GM19463 (cell line): ENCODE data around the gene HLA-DQA1.
"Not testable (repeated sequence)": the region's sequence is repeated elsewhere in the genome, so short reads cannot be mapped to it uniquely, and the experiment has no call there.

Experiments used
- ATAC-seq: cut with Tn5 transposase; IDR thresholded peaks from one replicate; pipeline ENCODE4 v1.9.1; 2021; ENCODE audit warnings: mild to moderate bottlenecking, moderate library complexity; ENCODE audit not compliant: unreplicated experiment

Gene HLA-DQA1

GRCh38 chr6:32621372-32621771, 15.8 kb upstream of the HLA-DQA1 start:
- no peak for ATAC-seq

- ATAC-seq: peak; percentile 74
Measured at GRCh38 chr6:32622545-32623401, 14.4 kb upstream of the HLA-DQA1 start.

- ATAC-seq: no peak
Measured at GRCh38 chr6:32623693-32624092, 13.5 kb upstream of the HLA-DQA1 start.

DNA sequence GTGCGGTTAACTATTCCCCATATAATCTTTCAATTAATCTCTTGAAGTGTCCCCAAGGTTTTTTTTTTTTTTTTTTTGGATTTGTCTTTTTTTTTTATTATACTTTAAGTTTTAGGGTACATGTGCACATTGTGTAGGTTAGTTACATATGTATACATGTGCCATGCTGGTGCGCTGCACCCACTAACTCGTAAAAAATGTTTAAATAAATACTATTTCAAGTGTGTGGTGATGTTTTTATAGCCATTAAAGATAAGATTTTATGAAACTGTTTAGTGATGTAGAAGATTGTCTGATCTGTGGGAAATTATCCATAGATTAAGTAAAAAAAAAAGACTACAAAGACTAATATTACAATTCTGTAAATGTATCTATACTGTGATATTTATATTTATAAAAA, 12.6 kb upstream of the HLA-DQA1 start:
- ATAC-seq: no peak

- ATAC-seq: no peak
Measured at GRCh38 chr6:32625137-32625536, 12.1 kb upstream of the HLA-DQA1 start.

- no peak for ATAC-seq
Measured at GRCh38 chr6:32627249-32627648, 10.0 kb upstream of the HLA-DQA1 start.

DNA sequence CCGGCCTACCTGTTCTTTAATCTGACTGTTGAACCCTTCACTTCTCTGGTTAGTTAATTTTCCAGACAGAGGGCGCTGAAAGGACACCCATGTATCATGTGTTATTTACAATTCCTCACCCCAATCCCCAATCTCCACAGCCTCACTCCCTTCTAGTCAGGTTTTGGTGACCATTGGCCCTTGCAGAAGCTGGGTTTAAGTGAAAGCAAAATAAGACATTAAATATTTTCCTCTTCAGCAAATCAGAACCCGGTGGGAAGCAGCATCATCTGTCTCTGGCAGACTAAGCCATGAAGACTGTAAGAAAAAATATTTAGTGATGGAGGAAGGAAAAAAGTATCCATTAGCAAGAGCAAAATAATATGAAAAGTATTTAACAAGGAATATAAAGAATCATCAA, 9.4 kb upstream of the HLA-DQA1 start:
- peak; percentile 40 for ATAC-seq

DNA sequence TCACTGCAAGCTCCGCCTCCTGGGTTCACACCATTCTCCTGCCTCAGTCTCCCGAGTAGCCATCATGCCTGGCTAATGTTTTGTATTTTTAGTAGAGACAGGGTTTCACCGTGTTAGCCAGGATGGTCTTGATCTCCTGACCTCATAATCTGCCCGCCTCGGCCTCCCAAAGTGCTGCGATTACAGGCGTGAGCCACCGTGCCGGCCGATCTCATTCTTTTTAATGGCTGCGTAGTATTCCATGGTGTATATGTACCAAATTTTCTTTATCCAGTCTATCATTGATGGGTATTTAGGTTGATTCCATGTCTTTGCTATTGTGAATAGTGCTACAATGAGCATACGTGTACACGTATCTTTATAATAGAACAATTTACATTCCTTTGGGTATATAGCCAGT, 7.4 kb upstream of the HLA-DQA1 start:
- ATAC-seq: not testable (repeated sequence)

DNA sequence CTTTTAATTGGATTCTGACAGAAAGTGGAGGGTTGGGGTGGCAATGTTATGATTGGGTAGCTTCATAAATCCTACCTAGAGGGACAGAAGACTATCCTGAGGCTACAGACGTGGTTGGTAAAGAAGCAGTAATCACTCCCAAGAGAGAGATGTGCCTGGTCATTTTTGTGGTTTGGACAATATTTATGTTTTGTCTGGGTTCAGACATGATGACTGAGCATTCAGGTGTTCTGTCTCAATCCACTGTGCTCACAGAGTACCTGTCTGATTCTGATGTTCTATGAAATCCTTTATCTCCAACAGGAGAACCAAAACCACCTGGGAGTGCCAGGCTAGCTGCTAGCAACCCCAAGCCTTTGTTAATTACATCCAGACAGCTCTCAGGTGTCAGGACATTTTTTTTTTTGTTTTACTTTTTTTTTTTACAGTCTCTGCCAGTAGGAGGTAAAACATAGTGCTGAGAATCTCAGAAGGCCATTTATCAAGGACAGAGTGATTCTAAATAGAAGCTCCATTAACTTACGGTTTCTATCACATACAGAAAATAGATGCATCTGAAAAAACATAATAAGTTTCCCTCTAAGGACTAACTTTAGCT, 1.6 kb upstream of the HLA-DQA1 start:
- no peak for ATAC-seq

GRCh38 chr6:32637883-32638282, 677 bp downstream of the HLA-DQA1 start:
- no peak for ATAC-seq

- no peak for ATAC-seq
Measured at GRCh38 chr6:32638532-32639219, 1.5 kb downstream of the HLA-DQA1 start.

DNA sequence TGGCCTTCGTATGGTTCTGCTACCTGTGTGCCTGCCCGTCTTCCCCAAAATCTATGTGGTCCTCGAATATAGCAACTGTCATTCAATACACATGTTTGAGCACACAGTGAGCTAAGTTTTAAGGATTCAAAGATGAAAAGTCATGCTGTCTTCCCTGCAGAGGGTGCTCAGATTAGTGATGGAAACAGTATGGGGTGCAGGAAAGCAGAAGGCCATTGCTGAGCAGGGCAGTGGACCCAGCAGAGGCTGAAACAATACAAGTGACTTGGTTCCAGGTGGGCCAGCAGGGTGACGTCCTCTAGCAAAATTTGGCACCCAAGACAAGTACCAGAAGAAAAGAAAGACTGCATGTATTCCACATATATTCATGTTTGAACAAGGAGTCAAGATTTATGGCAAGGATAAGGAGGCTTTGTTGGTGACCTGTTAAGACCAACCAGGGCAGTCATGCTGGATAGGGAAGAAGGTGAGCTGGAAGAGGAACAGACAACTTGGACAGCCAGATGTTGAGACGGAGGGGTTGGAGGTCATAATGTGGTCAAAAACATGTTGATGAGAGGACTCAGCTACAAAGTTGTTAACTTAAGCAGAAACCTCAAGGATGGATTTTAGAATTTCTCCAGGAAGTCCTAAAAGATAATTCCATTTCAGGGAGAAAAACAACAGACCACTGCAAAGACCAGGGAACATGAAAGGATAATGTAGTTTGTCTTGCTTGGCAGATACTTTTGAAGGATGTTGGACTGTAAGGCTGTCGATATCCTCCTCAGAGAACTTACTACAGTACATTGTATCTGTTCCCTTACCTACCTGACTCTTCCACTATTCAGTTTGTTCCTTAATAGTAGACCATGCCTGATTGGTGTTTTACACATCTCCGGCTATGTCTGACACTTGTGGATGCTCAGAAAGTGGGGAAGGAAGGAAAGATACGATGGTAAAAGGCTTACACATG, 2.5 kb downstream of the HLA-DQA1 start:
- ATAC-seq: no peak

- no peak for ATAC-seq
Measured at GRCh38 chr6:32641122-32641521, 3.9 kb downstream of the HLA-DQA1 start.

DNA sequence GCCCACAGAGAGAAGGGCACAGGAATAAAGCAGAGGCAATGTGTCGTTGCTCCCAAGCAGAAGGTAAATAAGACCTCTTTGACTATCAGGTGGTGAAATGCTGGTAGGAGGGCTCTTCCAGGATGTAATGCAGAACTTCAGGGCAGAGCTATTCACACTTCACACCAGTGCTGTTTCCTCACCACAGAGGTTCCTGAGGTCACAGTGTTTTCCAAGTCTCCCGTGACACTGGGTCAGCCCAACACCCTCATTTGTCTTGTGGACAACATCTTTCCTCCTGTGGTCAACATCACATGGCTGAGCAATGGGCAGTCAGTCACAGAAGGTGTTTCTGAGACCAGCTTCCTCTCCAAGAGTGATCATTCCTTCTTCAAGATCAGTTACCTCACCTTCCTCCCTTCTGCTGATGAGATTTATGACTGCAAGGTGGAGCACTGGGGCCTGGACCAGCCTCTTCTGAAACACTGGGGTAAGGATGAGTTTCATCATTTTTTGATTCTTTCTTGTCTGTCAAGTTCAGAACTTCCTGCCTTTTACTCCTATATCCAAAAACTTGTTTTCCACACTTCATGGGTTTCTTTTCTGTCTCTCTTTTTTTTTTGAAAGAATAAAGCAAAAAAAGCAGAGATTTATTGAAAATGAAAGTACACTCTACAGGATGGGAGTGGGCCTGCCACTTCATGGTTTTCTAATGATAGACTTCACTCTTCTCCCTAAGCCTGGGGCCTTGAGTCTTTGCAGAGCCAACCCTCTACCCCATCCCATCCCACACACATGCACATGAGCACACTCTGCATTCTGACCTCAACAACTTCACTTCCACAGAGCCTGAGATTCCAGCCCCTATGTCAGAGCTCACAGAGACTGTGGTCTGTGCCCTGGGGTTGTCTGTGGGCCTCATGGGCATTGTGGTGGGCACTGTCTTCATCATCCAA, 4.8 kb downstream of the HLA-DQA1 start:
- not testable (repeated sequence) for ATAC-seq

- ATAC-seq: no peak
Measured at GRCh38 chr6:32642720-32643106, 5.5 kb downstream of the HLA-DQA1 start.

DNA sequence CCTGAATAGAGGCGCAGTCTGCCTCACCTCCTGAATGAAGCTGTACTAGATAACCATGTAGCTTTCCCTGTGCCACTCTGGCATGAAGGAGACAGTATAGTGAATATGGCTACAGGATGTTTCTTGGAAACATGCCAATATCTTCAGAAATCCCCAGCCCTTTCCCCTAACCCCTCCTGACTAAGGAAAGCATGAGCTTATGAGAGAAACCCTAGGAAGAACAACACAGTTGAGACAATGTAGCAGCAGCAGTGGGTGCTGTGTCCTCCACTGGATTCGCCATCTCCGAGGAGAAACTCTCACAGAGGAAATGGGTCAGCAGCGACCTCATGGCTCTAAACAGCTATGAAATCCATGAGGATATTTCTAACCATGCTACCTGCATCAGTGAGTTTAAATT, 6.7 kb downstream of the HLA-DQA1 start:
- no peak for ATAC-seq

- no peak for ATAC-seq
Measured at GRCh38 chr6:32645047-32645703, 8.0 kb downstream of the HLA-DQA1 start.

- ATAC-seq: no peak
Measured at GRCh38 chr6:32655203-32655710, 18.1 kb downstream of the HLA-DQA1 start.

- ATAC-seq: not testable (repeated sequence)
Measured at GRCh38 chr6:32657329-32657728, 20.1 kb downstream of the HLA-DQA1 start.
